ENCODE measurements around the gene RIOK1. TPM values are rescaled to one million over a fixed set of nuclear protein-coding genes. Genes with fewer than 3 reads are reported as not detected.

The RIOK1 gene
- polyA plus RNA-seq, 1 experiment = 12.7 TPM

DNA sequence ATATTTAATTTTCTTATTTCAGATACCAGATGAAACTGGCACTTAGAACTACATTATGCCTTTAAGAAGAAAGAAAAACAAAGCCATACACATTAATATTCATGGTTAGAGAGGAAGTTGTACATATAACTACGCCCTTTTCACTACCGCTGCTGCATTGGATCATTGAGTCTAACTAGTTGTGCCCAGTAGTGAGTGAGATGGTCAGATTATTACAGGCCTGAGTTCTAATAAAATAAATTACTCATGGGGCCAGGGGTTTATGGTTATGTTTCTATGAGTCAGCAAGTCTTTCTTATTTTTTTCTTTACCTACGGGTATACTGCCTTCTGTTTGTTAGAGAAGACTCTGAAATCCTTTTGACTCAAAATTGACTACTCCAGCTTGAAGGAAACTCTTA, 11.5 kb downstream of the RIOK1 start:
- H3K27ac ChIP-seq (ENCODE audit: low read depth, low read length) = no peak overlapping the region
- H3K4me3 ChIP-seq (ENCODE audit: low read depth, low read length) = no peak overlapping the region
- ChIA-PET CTCF (interaction anchor here (1.3 kb wide), 1 partner anchor 11 kb away, joined by 6 read pairs; no protein-coding TSS in a partner anchor), POLR2A (no interaction called here)
- no peaks in the 10 kb centered on the region for H3K9me3 ChIP-seq (ENCODE audit: control insufficient read depth, insufficient read depth, low read length)
- TF ChIP-seq, protein P1, sequence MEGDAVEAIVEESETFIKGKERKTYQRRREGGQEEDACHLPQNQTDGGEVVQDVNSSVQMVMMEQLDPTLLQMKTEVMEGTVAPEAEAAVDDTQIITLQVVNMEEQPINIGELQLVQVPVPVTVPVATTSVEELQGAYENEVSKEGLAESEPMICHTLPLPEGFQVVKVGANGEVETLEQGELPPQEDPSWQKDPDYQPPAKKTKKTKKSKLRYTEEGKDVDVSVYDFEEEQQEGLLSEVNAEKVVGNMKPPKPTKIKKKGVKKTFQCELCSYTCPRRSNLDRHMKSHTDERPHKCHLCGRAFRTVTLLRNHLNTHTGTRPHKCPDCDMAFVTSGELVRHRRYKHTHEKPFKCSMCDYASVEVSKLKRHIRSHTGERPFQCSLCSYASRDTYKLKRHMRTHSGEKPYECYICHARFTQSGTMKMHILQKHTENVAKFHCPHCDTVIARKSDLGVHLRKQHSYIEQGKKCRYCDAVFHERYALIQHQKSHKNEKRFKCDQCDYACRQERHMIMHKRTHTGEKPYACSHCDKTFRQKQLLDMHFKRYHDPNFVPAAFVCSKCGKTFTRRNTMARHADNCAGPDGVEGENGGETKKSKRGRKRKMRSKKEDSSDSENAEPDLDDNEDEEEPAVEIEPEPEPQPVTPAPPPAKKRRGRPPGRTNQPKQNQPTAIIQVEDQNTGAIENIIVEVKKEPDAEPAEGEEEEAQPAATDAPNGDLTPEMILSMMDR (IDR thresholded peaks at IDR 0.05; ENCODE audit: low read depth, low read length) = no peak
- H3K27me3 ChIP-seq (ENCODE audit: control insufficient read depth, insufficient read depth, low read length) = no peaks in the 10 kb centered on the region
- no peak for DNase-seq (ENCODE audit: low read depth, low spot score)

DNA sequence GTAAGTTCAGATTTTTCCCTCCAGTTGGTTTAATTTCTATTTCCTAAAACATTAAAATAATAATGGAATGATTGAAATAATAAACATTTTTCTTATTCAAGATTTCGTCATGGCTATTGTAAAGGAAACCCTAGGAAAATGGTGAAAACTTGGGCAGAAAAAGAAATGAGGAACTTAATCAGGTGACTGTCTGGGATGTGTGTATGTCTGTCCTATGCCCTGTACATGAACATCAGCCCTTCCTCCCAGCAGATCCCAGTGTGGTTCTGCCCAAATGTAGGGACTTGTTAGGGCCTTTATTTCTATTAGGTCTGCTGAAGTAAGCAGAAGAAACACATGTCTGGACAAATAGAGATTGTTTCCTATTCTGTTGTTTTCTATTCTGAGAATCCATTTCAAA, 13.1 kb downstream of the RIOK1 start:
- no peak for DNase-seq (ENCODE audit: low read depth, low spot score)
- TF ChIP-seq, protein P1 (IDR thresholded peaks at IDR 0.05; ENCODE audit: low read depth, low read length) = no peak
- no peaks in the 10 kb centered on the region for H3K9me3 ChIP-seq (ENCODE audit: control insufficient read depth, insufficient read depth, low read length)
- POLR2A ChIA-PET = no interaction called here
- H3K27ac ChIP-seq (ENCODE audit: low read depth, low read length) = no peak overlapping the region
- no peaks in the 10 kb centered on the region for H3K27me3 ChIP-seq (ENCODE audit: control insufficient read depth, insufficient read depth, low read length)
- CTCF ChIA-PET = no interaction called here
- H3K4me3 ChIP-seq (ENCODE audit: low read depth, low read length) = no peak overlapping the region

GRCh38 chr6:7404546-7404945, 14.9 kb downstream of the RIOK1 start:
- no peaks in the 10 kb centered on the region for H3K27me3 ChIP-seq (ENCODE audit: control insufficient read depth, insufficient read depth, low read length)
- CTCF ChIA-PET = no interaction called here
- H3K9me3 ChIP-seq (ENCODE audit: control insufficient read depth, insufficient read depth, low read length) = no peaks in the 10 kb centered on the region
- H3K4me3 ChIP-seq (ENCODE audit: low read depth, low read length) = no peak overlapping the region
- TF ChIP-seq, protein P1 (IDR thresholded peaks at IDR 0.05; ENCODE audit: low read depth, low read length) = no peak
- no peak for DNase-seq (ENCODE audit: low read depth, low spot score)
- H3K27ac ChIP-seq (ENCODE audit: low read depth, low read length) = no peak overlapping the region
- POLR2A ChIA-PET = no interaction called here

- POLR2A ChIA-PET = no interaction called here
- no peak overlapping the region for H3K4me3 ChIP-seq (ENCODE audit: low read depth, low read length)
- no peaks in the 10 kb centered on the region for H3K9me3 ChIP-seq (ENCODE audit: control insufficient read depth, insufficient read depth, low read length)
- TF ChIP-seq, protein P1 (IDR thresholded peaks at IDR 0.05; ENCODE audit: low read depth, low read length) = no peak
- DNase-seq (ENCODE audit: low read depth, low spot score) = no peak
- CTCF ChIA-PET = no interaction called here
- H3K27ac ChIP-seq (ENCODE audit: low read depth, low read length) = no peak overlapping the region
- no peaks in the 10 kb centered on the region for H3K27me3 ChIP-seq (ENCODE audit: control insufficient read depth, insufficient read depth, low read length)
These were observed 17.1 kb downstream of the RIOK1 start for GRCh38 chr6:7406743-7407142.

DNA sequence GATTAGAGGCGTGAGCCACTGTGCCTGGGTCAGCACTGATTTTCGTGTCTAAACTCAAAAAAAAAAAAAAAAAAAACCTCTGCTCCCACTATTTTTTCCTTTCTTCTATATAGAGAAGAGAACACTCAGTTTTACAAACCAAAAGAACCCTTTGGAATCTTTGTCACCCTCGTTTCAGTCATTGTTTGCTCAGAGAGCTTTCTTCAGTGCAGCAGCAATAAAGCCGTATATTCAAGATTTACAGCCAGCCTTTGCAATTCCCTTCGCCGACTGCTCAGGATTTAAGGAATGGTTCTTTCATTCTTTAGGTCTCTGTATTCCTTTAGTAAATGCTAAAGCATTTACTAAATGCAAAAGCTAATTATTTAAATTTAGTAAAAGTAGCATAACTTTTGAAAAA, 20.1 kb downstream of the RIOK1 start:
- H3K9me3 ChIP-seq (ENCODE audit: control insufficient read depth, insufficient read depth, low read length) = no peaks in the 10 kb centered on the region
- TF ChIP-seq, protein P1 (IDR thresholded peaks at IDR 0.05; ENCODE audit: low read depth, low read length) = no peak
- DNase-seq (ENCODE audit: low read depth, low spot score) = no peak
- no peaks in the 10 kb centered on the region for H3K27me3 ChIP-seq (ENCODE audit: control insufficient read depth, insufficient read depth, low read length)
- H3K4me3 ChIP-seq (ENCODE audit: low read depth, low read length) = no peak overlapping the region
- ChIA-PET POLR2A (no interaction called here), CTCF (interaction anchor here (1.5 kb wide), 1 partner anchor 134 kb away, joined by 3 read pairs; no protein-coding TSS in a partner anchor)
- no peak overlapping the region for H3K27ac ChIP-seq (ENCODE audit: low read depth, low read length)

Data from AG04450 (cell line).